Peyer's patch (tissue), 4 donors: ENCODE data around the gene DENND4C.

Source experiments
- POLR2A ChIP-seq, 2 donors: fragments of 450-650 bp; IDR thresholded peaks; one replicate each; pipeline ENCODE4 v1.5.1; 2017; ENCODE audit warnings: antibody characterized with exemption in 2 of 2, mild to moderate bottlenecking in 2 of 2, moderate library complexity in 2 of 2
- TF ChIP-seq, protein P1 (sequence below), 6 experiments: fragments of 450-650 bp in 4 of 6; fragments of 200-600 bp in 2 of 6; sonication (generic) in 1 of 6; IDR thresholded peaks; one replicate each; pipeline ENCODE4 v1.5.1; 2017 to 2019; ENCODE audit warnings: antibody characterized with exemption in 6 of 6, mild to moderate bottlenecking in 3 of 6, moderate library complexity in 1 of 6

DNA sequence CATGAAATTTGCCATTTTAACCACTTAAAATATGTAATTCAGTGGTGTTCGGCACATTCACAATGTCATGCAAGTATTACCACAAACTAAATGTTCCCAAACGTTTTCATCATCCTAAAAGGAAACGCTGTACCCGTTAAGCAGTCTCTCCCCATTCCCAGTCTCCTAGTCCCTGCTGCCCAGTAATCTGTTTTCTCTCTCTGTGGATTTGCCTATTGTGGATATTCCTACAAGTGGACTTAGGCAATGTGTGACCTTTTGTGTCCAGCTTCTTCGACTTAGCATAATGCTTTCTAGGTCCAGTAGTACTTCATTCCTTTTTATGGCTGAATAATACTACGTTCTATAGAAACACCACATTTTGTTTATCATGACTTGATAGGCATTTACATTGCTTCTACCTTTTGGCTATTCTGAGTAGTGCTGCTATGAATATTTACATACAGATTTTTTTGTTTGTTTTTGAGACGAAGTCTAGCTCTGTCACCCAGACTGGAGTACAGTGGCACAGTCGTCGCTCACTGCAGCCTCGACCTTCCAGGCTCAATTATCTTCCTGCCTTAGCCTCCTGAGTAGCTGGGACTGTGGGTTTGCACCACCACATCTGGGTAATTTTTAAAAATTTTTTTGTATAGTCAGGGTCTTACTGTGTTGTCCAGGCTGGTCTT, 13.0 kb downstream of the DENND4C start:
- TF ChIP-seq, protein P1, sequence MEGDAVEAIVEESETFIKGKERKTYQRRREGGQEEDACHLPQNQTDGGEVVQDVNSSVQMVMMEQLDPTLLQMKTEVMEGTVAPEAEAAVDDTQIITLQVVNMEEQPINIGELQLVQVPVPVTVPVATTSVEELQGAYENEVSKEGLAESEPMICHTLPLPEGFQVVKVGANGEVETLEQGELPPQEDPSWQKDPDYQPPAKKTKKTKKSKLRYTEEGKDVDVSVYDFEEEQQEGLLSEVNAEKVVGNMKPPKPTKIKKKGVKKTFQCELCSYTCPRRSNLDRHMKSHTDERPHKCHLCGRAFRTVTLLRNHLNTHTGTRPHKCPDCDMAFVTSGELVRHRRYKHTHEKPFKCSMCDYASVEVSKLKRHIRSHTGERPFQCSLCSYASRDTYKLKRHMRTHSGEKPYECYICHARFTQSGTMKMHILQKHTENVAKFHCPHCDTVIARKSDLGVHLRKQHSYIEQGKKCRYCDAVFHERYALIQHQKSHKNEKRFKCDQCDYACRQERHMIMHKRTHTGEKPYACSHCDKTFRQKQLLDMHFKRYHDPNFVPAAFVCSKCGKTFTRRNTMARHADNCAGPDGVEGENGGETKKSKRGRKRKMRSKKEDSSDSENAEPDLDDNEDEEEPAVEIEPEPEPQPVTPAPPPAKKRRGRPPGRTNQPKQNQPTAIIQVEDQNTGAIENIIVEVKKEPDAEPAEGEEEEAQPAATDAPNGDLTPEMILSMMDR (IDR thresholded peaks at IDR 0.05), result no peak
- TF ChIP-seq POLR2A (IDR thresholded peaks at IDR 0.05), result no peak
